ENCODE data around the gene RNF148.

RNF148 gene

DNA sequence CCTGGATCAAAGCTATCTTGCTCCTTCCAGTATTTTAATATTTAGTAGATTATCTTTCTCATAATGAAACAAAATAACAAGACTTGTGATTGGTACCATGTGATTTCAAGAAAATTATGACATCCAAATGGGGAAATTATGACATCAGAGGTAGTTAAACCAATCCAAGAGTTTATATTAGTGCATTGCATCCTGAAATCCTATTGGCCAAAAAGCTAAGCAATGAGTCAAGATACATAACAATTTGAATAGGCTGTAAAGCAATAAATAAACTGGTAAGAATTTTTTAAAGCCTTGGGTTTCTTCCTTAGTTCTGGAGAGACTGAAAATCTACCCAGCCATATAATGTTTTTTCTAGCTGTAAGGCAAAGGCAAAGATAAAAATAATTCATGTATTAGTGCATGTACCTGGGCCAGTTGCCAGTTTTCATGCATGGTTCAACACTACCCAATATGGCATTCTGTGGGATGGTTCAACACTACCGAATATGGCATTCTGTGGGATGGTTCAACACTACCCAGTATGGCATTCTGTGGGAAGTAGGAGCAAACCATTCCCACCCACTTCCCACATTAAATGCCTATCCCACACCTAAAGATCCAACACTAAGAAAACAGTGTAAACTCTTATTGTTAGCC is at the start of gene RNF148:
Gene RNF148 (minus strand): TSS at position 51 of the 639 bp plus-strand sequence. CDS start 172 bp downstream, outside the sequence.
- no peak for DNase-seq (ENCODE audit: low spot score)
- H3K4me3 Mint-ChIP-seq = no peak within 1 kb of the TSS
- no peaks in the 10 kb centered on the region for H3K9me3 Mint-ChIP-seq
- no peaks in the 10 kb centered on the region for H3K27me3 Mint-ChIP-seq (ENCODE audit: low read depth)
- no peaks in the 10 kb centered on the region for H3K36me3 Mint-ChIP-seq (ENCODE audit: low read depth)
- no peak within 1 kb of the TSS for H3K27ac Mint-ChIP-seq
- H3K4me1 Mint-ChIP-seq (ENCODE audit: low read depth) = no peaks in the 10 kb centered on the region

- H3K4me3 Mint-ChIP-seq = no peak overlapping the region
- H3K36me3 Mint-ChIP-seq (ENCODE audit: low read depth) = no peaks in the 10 kb centered on the region
- no peak for DNase-seq (ENCODE audit: low spot score)
- no peak overlapping the region for H3K27ac Mint-ChIP-seq
- no peaks in the 10 kb centered on the region for H3K4me1 Mint-ChIP-seq (ENCODE audit: low read depth)
- H3K27me3 Mint-ChIP-seq (ENCODE audit: low read depth) = no peaks in the 10 kb centered on the region
- H3K9me3 Mint-ChIP-seq = no peaks in the 10 kb centered on the region
Observed at GRCh38 chr7:122750389-122750788, 47.7 kb upstream of the RNF148 start.

DNA sequence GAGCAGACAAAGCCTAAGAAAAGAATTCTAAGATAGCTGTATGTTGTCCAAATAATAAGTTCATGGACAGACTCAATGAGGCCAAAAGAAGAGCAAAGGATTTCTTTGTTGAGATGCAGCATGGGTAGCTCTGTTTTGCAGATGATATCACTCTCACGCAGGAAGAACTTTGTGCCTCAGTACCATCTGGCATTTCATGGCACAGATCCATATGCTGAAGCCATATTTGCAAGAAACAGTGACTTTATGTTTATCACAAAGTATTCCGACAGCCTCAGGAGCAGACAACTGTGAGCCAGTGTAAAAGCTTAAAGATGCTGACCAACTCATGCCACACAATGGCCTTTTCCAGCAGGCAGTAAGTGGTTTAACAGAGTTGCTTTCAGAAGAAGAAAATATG is 45.5 kb upstream of the RNF148 start:
- Mint-ChIP-seq H3K9me3 (no peaks in the 10 kb centered on the region), H3K27ac (no peak overlapping the region), H3K4me3 (no peak overlapping the region), H3K36me3 (ENCODE audit: low read depth) (no peaks in the 10 kb centered on the region), H3K27me3 (ENCODE audit: low read depth) (no peaks in the 10 kb centered on the region), H3K4me1 (ENCODE audit: low read depth) (no peaks in the 10 kb centered on the region)
- no peak for DNase-seq (ENCODE audit: low spot score)

DNA sequence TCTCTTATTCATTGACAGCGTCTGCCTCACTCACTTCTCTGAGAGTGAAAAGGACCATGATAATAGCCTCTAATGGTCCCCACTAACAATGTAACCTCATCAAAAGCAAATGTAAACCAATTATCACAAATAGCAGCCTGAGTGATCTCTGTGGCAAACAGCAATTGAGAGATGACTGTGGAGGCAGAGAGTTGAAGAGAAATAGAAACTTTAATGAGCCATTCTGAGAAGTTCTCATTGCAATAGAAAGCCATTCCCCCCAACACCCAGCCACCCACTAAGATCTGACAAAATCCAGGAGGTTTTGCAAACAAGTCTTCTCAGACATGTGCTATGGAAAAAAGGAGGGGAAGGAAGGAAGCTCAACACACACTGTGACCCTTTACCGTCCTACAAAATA is 44.2 kb upstream of the RNF148 start:
- DNase-seq (ENCODE audit: low spot score) = no peak
- H3K9me3 Mint-ChIP-seq = no peaks in the 10 kb centered on the region
- H3K4me1 Mint-ChIP-seq (ENCODE audit: low read depth) = no peaks in the 10 kb centered on the region
- H3K27me3 Mint-ChIP-seq (ENCODE audit: low read depth) = no peaks in the 10 kb centered on the region
- no peak overlapping the region for H3K4me3 Mint-ChIP-seq
- H3K27ac Mint-ChIP-seq = no peak overlapping the region
- H3K36me3 Mint-ChIP-seq (ENCODE audit: low read depth) = no peaks in the 10 kb centered on the region

DNA sequence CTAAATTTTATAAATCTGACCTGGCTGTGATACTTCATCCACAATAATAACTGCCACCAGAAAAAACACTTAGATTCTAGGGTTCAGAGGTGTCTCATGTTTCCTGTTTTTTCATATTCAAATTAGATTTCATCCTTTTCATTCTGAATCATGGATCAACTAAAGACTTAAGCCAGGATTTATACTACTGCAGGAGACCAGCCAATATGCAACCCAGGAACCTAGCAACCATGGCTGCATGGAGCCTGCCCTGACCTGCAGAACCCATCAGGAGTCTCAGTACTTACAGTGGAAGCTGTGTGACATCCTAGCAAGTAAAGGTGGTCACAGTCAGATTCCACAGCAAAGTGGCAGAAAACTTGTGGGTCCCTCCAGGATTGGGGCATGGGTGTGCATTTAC is 40.5 kb upstream of the RNF148 start:
- Mint-ChIP-seq H3K4me3 (no peak overlapping the region), H3K4me1 (ENCODE audit: low read depth) (no peaks in the 10 kb centered on the region), H3K27ac (no peak overlapping the region), H3K36me3 (ENCODE audit: low read depth) (no peaks in the 10 kb centered on the region), H3K9me3 (no peaks in the 10 kb centered on the region), H3K27me3 (ENCODE audit: low read depth) (no peaks in the 10 kb centered on the region)
- DNase-seq (ENCODE audit: low spot score) = no peak

- Mint-ChIP-seq H3K27me3 (ENCODE audit: low read depth) (no peaks in the 10 kb centered on the region), H3K4me3 (no peak overlapping the region), H3K36me3 (ENCODE audit: low read depth) (no peaks in the 10 kb centered on the region), H3K9me3 (no peaks in the 10 kb centered on the region), H3K27ac (no peak overlapping the region), H3K4me1 (ENCODE audit: low read depth) (no peaks in the 10 kb centered on the region)
- DNase-seq (ENCODE audit: low spot score) = no peak
Observed at GRCh38 chr7:122738947-122739346, 36.2 kb upstream of the RNF148 start.

DNA sequence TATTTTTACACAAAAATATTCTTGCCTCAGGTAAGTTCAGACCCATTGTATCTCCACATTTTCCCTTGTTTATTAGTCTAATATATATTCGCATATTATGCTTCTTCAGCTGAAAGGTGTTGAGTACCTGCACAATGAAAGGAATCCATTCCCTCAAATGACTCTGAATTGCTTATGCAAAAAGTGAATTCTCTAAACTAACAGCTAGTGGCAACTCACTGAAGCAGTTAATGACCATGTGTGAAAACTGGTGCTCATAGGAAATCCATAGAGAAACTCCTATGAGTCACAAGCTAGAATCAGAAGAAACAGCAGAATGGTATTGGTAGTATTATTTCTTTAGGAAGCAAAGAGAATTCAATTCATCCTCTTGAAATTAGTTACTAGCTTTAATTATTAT is 33.5 kb upstream of the RNF148 start:
- Mint-ChIP-seq H3K4me1 (ENCODE audit: low read depth) (no peaks in the 10 kb centered on the region), H3K9me3 (no peaks in the 10 kb centered on the region), H3K27ac (no peak overlapping the region), H3K4me3 (no peak overlapping the region), H3K36me3 (ENCODE audit: low read depth) (no peaks in the 10 kb centered on the region), H3K27me3 (ENCODE audit: low read depth) (no peaks in the 10 kb centered on the region)
- DNase-seq (ENCODE audit: low spot score) = no peak

DNA sequence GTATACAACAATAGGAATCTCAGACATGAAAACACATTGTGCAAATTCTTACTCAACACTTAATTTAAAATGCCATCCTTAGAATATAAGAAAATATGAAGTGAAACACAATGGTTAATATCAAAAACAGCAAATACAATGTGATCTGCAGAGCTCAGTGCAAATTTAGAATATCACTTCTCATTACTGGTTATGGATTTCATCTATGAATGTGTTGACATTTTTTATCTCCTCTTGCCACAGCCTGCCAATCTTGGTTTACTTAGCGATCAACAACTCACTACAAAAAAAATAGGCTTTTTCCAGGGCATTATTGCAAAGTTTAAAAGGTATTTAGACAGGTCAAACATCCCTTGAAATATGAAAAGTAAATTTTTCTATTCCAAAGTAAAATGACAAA is 25.0 kb upstream of the RNF148 start:
- H3K9me3 Mint-ChIP-seq = no peaks in the 10 kb centered on the region
- H3K4me1 Mint-ChIP-seq (ENCODE audit: low read depth) = no peaks in the 10 kb centered on the region
- H3K27ac Mint-ChIP-seq = no peak overlapping the region
- H3K27me3 Mint-ChIP-seq (ENCODE audit: low read depth) = no peaks in the 10 kb centered on the region
- no peak overlapping the region for H3K4me3 Mint-ChIP-seq
- no peaks in the 10 kb centered on the region for H3K36me3 Mint-ChIP-seq (ENCODE audit: low read depth)
- no peak for DNase-seq (ENCODE audit: low spot score)

- Mint-ChIP-seq H3K27me3 (ENCODE audit: low read depth) (no peaks in the 10 kb centered on the region), H3K4me3 (no peak overlapping the region), H3K4me1 (ENCODE audit: low read depth) (no peaks in the 10 kb centered on the region)
Observed at GRCh38 chr7:122727354-122727753, 24.6 kb upstream of the RNF148 start.

GRCh38 chr7:122726881-122727280 is 24.2 kb upstream of the RNF148 start:
- no peak for DNase-seq (ENCODE audit: low spot score)
- Mint-ChIP-seq H3K36me3 (ENCODE audit: low read depth) (no peaks in the 10 kb centered on the region), H3K4me1 (ENCODE audit: low read depth) (no peaks in the 10 kb centered on the region), H3K9me3 (no peaks in the 10 kb centered on the region), H3K27me3 (ENCODE audit: low read depth) (no peaks in the 10 kb centered on the region), H3K27ac (no peak overlapping the region), H3K4me3 (no peak overlapping the region)

More at GRCh38 chr7:122727354-122727753, 24.6 kb upstream of the RNF148 start:
- Mint-ChIP-seq H3K9me3 (no peaks in the 10 kb centered on the region), H3K27ac (no peak overlapping the region), H3K36me3 (ENCODE audit: low read depth) (no peaks in the 10 kb centered on the region)
- DNase-seq (ENCODE audit: low spot score) = no peak

DNA sequence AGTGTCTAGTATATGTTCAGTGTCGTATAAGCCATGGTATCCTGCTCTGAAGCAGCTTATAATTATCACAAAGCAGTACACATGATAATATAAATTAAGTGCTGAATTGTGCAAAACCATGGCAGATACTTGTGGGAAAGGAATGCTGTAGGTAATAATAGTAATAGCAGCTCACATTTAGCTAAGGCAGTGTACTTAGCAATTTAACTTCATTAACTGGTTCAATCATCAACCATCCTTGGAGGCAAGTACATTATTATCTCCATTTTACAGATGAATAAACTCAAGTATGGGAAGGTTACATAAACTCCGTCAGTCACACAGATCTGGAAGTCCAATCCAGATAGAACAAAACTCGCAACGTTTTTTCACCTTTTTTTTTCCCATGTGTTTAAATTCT is 21.6 kb upstream of the RNF148 start:
- no peak for DNase-seq (ENCODE audit: low spot score)
- Mint-ChIP-seq H3K9me3 (peaks cover 8% of the 10 kb centered on the region), H3K4me1 (ENCODE audit: low read depth) (no peaks in the 10 kb centered on the region), H3K27me3 (ENCODE audit: low read depth) (no peaks in the 10 kb centered on the region), H3K27ac (no peak overlapping the region), H3K36me3 (ENCODE audit: low read depth) (no peaks in the 10 kb centered on the region), H3K4me3 (no peak overlapping the region)

DNA sequence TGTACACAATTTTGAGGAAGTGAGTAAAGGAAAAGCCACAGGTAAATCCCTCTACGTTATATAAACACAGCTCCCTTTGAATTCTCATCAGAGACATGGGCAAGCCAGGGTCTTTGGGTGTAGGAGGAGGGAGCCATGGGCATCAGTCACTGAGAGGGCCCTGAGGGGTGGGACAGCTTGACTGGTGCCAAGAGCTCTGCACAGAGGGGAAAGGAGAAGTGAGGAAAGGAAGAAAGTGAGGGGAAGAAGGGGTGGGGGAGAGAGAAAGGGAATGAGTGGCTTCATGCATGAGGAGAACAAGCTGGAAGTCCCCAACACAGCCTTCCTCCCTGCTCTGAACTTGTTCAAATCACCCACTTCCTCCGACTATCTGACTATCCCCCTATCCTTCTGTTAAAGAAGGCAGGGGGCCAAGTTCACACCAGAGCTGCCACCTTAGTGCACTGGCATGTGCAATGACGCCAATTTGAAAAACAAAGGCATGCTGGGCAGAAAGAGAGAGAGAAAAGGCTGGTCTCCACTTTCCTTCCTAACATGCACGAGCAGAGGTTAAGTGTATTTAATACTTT is 16.4 kb upstream of the RNF148 start:
- Mint-ChIP-seq H3K4me1 (ENCODE audit: low read depth) (no peaks in the 10 kb centered on the region), H3K9me3 (peaks cover 11% of the 10 kb centered on the region), H3K27ac (no peak overlapping the region), H3K36me3 (ENCODE audit: low read depth) (no peaks in the 10 kb centered on the region), H3K27me3 (ENCODE audit: low read depth) (no peaks in the 10 kb centered on the region), H3K4me3 (no peak overlapping the region)
- DNase-seq (ENCODE audit: low spot score) = no peak

GRCh38 chr7:122717356-122718089 is 14.8 kb upstream of the RNF148 start:
- no peaks in the 10 kb centered on the region for H3K4me1 Mint-ChIP-seq (ENCODE audit: low read depth)
- no peaks in the 10 kb centered on the region for H3K36me3 Mint-ChIP-seq (ENCODE audit: low read depth)
- H3K4me3 Mint-ChIP-seq = no peak overlapping the region
- peaks cover 11% of the 10 kb centered on the region for H3K9me3 Mint-ChIP-seq
- no peaks in the 10 kb centered on the region for H3K27me3 Mint-ChIP-seq (ENCODE audit: low read depth)
- no peak for DNase-seq (ENCODE audit: low spot score)
- no peak overlapping the region for H3K27ac Mint-ChIP-seq

DNA sequence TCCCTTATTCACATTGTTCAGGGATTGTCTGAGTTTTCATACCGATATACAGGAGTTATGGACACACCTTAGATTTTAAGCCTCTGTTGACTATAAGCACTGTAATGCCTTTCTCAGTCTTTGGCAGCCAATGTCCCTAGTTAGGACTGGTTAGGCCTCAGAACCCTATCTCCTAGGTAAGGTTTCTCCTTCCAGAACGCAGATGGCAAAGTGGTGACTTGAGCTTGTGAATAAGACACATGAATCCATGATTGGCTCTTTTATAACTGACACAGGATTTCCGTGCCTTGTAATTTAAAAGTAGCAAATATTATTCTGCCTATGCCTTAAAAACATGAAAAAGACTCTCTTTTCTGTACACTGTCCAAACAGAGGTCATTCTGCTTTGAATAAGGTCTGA is 12.5 kb upstream of the RNF148 start:
- DNase-seq (ENCODE audit: low spot score) = no peak
- Mint-ChIP-seq H3K4me1 (ENCODE audit: low read depth) (no peaks in the 10 kb centered on the region), H3K9me3 (peaks cover 4% of the 10 kb centered on the region), H3K27ac (no peak overlapping the region), H3K36me3 (ENCODE audit: low read depth) (no peaks in the 10 kb centered on the region), H3K27me3 (ENCODE audit: low read depth) (no peaks in the 10 kb centered on the region), H3K4me3 (no peak overlapping the region)

Measured in T-helper 2 cell treated with Interferon-gamma antibody and Interleukin-4, amounts not matched to agents 5 μg/mL and 100 μg/mL, for 36 hours (primary cell).